A549 (cell line): ENCODE results near the gene NTRK1.

Source experiments
- CHD2 ChIP-seq: fragments of 150-350 bp; IDR thresholded peaks from 2 replicates; pipeline ENCODE4 v1.6.1; 2014; ENCODE audit warnings: low read length; ENCODE audit not compliant: partially characterized antibody
- POLR2AphosphoS2 ChIP-seq: conservative IDR thresholded peaks from 2 replicates; pipeline ENCODE4 v1.6.1; 2012; ENCODE audit warnings: low read length, improper control_type of control experiment, inconsistent platforms
- RAD21 ChIP-seq, 2 experiments: fragments of >200 bp in 1 of 2; sonication (Bioruptor Twin) in 1 of 2; formaldehyde crosslinking in 1 of 2; IDR thresholded peaks in 1 of 2; conservative IDR thresholded peaks in 1 of 2; 2 replicates in 1 of 2; 3 replicates in 1 of 2; pipeline ENCODE4 v1.6.1; 2012 to 2018; ENCODE audit warnings: inconsistent platforms in 1 of 2
- REST ChIP-seq: fragments of 200-600 bp; sonication (generic); IDR thresholded peaks from 2 replicates; pipeline ENCODE4 v1.6.1; 2016; ENCODE audit warnings: antibody characterized with exemption, mild to moderate bottlenecking, moderate library complexity
- RFX5 ChIP-seq: fragments of 450-650 bp; IDR thresholded peaks from 2 replicates; pipeline ENCODE4 v1.7.1; 2014; ENCODE audit warnings: antibody characterized with exemption, mild to moderate bottlenecking, moderate library complexity
- SMC3 ChIP-seq: fragments of >200 bp; sonication (Bioruptor Twin); formaldehyde crosslinking; IDR thresholded peaks from 3 replicates; pipeline ENCODE4 v1.6.1; 2018; ENCODE audit warnings: inconsistent platforms
- TF ChIP-seq, protein P1 (sequence below): fragments of >200 bp; sonication (Bioruptor Twin); formaldehyde crosslinking; IDR thresholded peaks from 3 replicates; pipeline ENCODE4 v1.5.1; 2016

DNA sequence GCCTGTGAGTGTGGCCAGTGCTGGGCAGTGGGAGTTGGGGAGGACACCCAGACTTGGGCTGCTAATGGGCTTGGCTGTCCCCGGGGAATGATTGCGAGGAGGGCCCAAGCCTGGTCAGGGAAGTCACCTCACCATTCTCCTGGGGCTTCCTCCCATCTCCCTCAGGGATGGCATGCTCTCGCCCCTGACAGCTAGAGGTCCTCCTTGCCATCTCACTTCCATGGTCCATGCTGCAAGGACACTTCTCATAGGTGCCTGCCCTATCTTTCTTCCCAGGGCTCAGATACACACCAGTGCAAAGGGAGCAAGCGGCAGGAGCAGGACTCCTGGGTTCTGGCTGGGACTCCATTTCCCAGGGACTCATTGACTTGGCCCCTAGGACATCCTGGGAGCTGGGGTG, 4.1 kb downstream of the NTRK1 start:
- TF ChIP-seq REST: no peak
- TF ChIP-seq SMC3: no peak
- TF ChIP-seq CHD2: no peak
- TF ChIP-seq, protein P1, sequence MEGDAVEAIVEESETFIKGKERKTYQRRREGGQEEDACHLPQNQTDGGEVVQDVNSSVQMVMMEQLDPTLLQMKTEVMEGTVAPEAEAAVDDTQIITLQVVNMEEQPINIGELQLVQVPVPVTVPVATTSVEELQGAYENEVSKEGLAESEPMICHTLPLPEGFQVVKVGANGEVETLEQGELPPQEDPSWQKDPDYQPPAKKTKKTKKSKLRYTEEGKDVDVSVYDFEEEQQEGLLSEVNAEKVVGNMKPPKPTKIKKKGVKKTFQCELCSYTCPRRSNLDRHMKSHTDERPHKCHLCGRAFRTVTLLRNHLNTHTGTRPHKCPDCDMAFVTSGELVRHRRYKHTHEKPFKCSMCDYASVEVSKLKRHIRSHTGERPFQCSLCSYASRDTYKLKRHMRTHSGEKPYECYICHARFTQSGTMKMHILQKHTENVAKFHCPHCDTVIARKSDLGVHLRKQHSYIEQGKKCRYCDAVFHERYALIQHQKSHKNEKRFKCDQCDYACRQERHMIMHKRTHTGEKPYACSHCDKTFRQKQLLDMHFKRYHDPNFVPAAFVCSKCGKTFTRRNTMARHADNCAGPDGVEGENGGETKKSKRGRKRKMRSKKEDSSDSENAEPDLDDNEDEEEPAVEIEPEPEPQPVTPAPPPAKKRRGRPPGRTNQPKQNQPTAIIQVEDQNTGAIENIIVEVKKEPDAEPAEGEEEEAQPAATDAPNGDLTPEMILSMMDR: no peak
- TF ChIP-seq RAD21 (conservative IDR thresholded peaks at IDR 0.05 in 1 of 2, IDR thresholded peaks at IDR 0.05 in 1 of 2): 0 out of 5 replicates have a peak, but pooled peaks of 1 of the 2 experiments have one; percentile 11
- no peak for TF ChIP-seq RFX5
- no peak for TF ChIP-seq POLR2AphosphoS2
